GM12891 (cell line): ENCODE data around the gene TSPAN9.

Experiments
- PAX5 ChIP-seq: IDR thresholded peaks from 2 replicates; pipeline ENCODE4 v1.6.1; 2011; ENCODE audit warnings: low read length, moderate library complexity, mild to moderate bottlenecking; ENCODE audit not compliant: insufficient read depth, severe bottlenecking
- POLR2A ChIP-seq: IDR thresholded peaks from 2 replicates; pipeline ENCODE4 v1.6.1; 2011; ENCODE audit warnings: low read depth, low read length, control low read depth
- POLR2AphosphoS5 ChIP-seq: IDR thresholded peaks from 2 replicates; pipeline ENCODE4 v1.6.1; 2011; ENCODE audit warnings: low read depth, low read length, control low read depth
- POU2F2 ChIP-seq: IDR thresholded peaks from 2 replicates; pipeline ENCODE4 v1.6.1; 2011; ENCODE audit warnings: low read depth, mild to moderate bottlenecking, control low read depth, low read length, moderate library complexity
- SPI1 ChIP-seq: IDR thresholded peaks from 2 replicates; pipeline ENCODE4 v1.6.1; 2011; ENCODE audit warnings: low read depth, low read length, control low read depth
- TAF1 ChIP-seq: IDR thresholded peaks from 2 replicates; pipeline ENCODE4 v1.6.1; 2011; ENCODE audit warnings: low read depth, low read length, control low read depth

DNA sequence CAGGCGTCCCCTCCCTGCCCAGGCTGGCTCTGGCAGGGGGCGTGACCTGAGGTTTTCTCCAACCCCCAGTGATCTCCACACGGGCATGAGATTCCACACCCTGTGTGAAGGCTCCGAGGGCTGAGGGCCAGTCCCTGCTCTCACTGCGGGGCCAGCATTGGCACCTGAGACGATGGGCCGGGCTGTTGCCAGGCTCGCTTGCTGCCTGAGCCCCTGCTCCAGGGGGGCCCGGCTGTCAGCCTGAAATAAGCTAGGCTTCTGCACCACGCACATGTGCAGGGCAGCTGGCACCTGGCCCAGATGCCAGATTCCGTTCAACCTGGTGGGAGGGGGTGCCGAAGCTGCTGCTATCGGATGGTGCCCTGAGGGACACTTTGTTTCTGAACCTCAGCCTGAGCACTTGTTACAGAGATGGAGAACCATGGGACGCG is 217.3 kb downstream of the TSPAN9 start:
- TF ChIP-seq SPI1 (no peak), POLR2A (no peak), TAF1 (no peak), POLR2AphosphoS5 (no peak), POU2F2 (no peak), PAX5 (no peak)
